IMR-90 (cell line): Measurements from ENCODE around the gene RNPEP. TPM values are rescaled to one million over a fixed set of nuclear protein-coding genes. Genes with fewer than 3 reads are reported as not detected.

Source experiments
- ATAC-seq: fragments of 200-7000 bp; cut with Tn5 transposase; 2 replicates; pipeline ENCODE4 v1.9.1; 2020; ENCODE audit warnings: low read depth, mild to moderate bottlenecking, moderate library complexity
- BruUV-seq: library from RNA; stranded (reverse); fragments of 400-500 nt; replicated peaks from 2 replicates; lab custom pipeline; 2021; lab: Mats Ljungman, UMichigan
- CTCF ChIA-PET: fragments of 300-600 bp; formaldehyde crosslinking; extraction: SDS; loops from one replicate; lab custom pipeline; 2021; ENCODE audit warnings: antibody characterized with exemption; lab: Yijun Ruan, JAX
- POLR2A ChIA-PET: fragments of 300-600 bp; sonication (Branson Sonifier 250); formaldehyde crosslinking; loops from one replicate; lab custom pipeline; 2022; ENCODE audit warnings: antibody characterized with exemption; ENCODE audit not compliant: unreplicated experiment; lab: Charles Lee
- DNase-seq: peaks from one replicate; pipeline ENCODE4 v3.0.0; 2013
- H2AFZ ChIP-seq: replicated peaks from 2 replicates; pipeline ENCODE3; 2013; ENCODE audit warnings: low read length, mild to moderate bottlenecking; ENCODE audit not compliant: poor library complexity
- H2AK5ac ChIP-seq: 2 replicates; pipeline ENCODE4 v1.6.1; 2013; ENCODE audit warnings: low read depth, low read length, inconsistent platforms
- H2AK9ac ChIP-seq: replicated peaks from 2 replicates; pipeline ENCODE3; 2013; ENCODE audit warnings: mild to moderate bottlenecking, low read depth, low read length, moderate library complexity; ENCODE audit not compliant: poor library complexity
- H2BK120ac ChIP-seq: 2 replicates; pipeline ENCODE4 v1.6.1; 2013; ENCODE audit warnings: low read depth, low read length, inconsistent platforms
- H2BK15ac ChIP-seq: 3 replicates; pipeline ENCODE4 v1.6.1; 2013; ENCODE audit warnings: low read depth, low read length, inconsistent platforms
- H2BK20ac ChIP-seq: 2 replicates; pipeline ENCODE4 v1.6.1; 2013; ENCODE audit warnings: low read depth, mild to moderate bottlenecking, inconsistent platforms, low read length, moderate library complexity
- H2BK5ac ChIP-seq: 2 replicates; pipeline ENCODE4 v1.6.1; 2013; ENCODE audit warnings: mild to moderate bottlenecking, low read depth, low read length, inconsistent platforms; ENCODE audit not compliant: poor library complexity, severe bottlenecking
- H3K14ac ChIP-seq: replicated peaks from 2 replicates; pipeline ENCODE4 v1.6.1; 2013; ENCODE audit warnings: low read depth, low read length, inconsistent platforms
- H3K18ac ChIP-seq: 2 replicates; pipeline ENCODE4 v1.6.1; 2013; ENCODE audit warnings: low read depth, low read length, control low read depth
- H3K23ac ChIP-seq: 2 replicates; pipeline ENCODE4 v1.6.1; 2013; ENCODE audit warnings: low read depth, low read length, inconsistent platforms
- H3K27ac ChIP-seq: 2 replicates; pipeline ENCODE4 v1.5.1; 2013; ENCODE audit warnings: mild to moderate bottlenecking, control low read depth, low read length; ENCODE audit not compliant: insufficient read depth
- H3K27me3 ChIP-seq: 2 replicates; pipeline ENCODE4 v1.6.1; 2013; ENCODE audit warnings: low read length; ENCODE audit not compliant: control insufficient read depth, insufficient read depth
- H3K36me3 ChIP-seq: 2 replicates; pipeline ENCODE4 v1.6.1; 2013; ENCODE audit warnings: low read length, mixed read lengths; ENCODE audit not compliant: control insufficient read depth, insufficient read depth
- H3K4ac ChIP-seq: 2 replicates; pipeline ENCODE4 v1.6.1; 2013; ENCODE audit warnings: low read depth, low read length, inconsistent platforms
- H3K4me1 ChIP-seq: 2 replicates; pipeline ENCODE4 v1.6.1; 2013; ENCODE audit warnings: low read length, mixed read lengths; ENCODE audit not compliant: control insufficient read depth, insufficient read depth
- H3K4me2 ChIP-seq: 2 replicates; pipeline ENCODE4 v1.6.1; 2013; ENCODE audit warnings: low read depth, mild to moderate bottlenecking, control low read depth, low read length, moderate library complexity
- H3K4me3 ChIP-seq: 2 replicates; pipeline ENCODE4 v1.5.1; 2013; ENCODE audit warnings: low read depth, mild to moderate bottlenecking, control low read depth, low read length, moderate library complexity; ENCODE audit not compliant: insufficient read depth
- H3K56ac ChIP-seq: 2 replicates; pipeline ENCODE4 v1.6.1; 2013; ENCODE audit warnings: low read length, inconsistent platforms; ENCODE audit not compliant: insufficient read depth; ENCODE audit errors: extremely low read depth
- H3K79me1 ChIP-seq, 2 experiments: 2 replicates each; pipeline ENCODE4 v1.6.1; 2013; ENCODE audit warnings: low read length in 2 of 2, inconsistent platforms in 1 of 2, low read depth in 1 of 2
- H3K9ac ChIP-seq: 2 replicates; pipeline ENCODE4 v1.6.1; 2013; ENCODE audit warnings: low read depth, low read length, control low read depth
- H3K9me1 ChIP-seq: 2 replicates; pipeline ENCODE4 v1.6.1; 2013; ENCODE audit warnings: low read length, inconsistent platforms; ENCODE audit not compliant: insufficient read depth
- H3K9me3 ChIP-seq: 2 replicates; pipeline ENCODE4 v1.6.1; 2013; ENCODE audit warnings: low read length; ENCODE audit not compliant: control insufficient read depth, insufficient read depth
- H4K20me1 ChIP-seq: 2 replicates; pipeline ENCODE4 v1.6.1; 2013; ENCODE audit warnings: low read length, inconsistent platforms; ENCODE audit not compliant: insufficient read depth
- H4K5ac ChIP-seq: 2 replicates; pipeline ENCODE4 v1.6.1; 2013; ENCODE audit warnings: mild to moderate bottlenecking, low read depth, low read length, control low read depth
- H4K8ac ChIP-seq, 2 experiments: 2 replicates each; pipeline ENCODE4 v1.6.1; 2013; ENCODE audit warnings: low read depth in 2 of 2, low read length in 2 of 2, control low read depth in 1 of 2, inconsistent platforms in 1 of 2
- H4K91ac ChIP-seq: 2 replicates; pipeline ENCODE4 v1.6.1; 2013; ENCODE audit warnings: low read depth, low read length, inconsistent platforms; ENCODE audit not compliant: insufficient read depth
- CTCF ChIP-seq: conservative IDR thresholded peaks from 2 replicates; pipeline ENCODE4 v1.5.1; 2012; ENCODE audit warnings: mild to moderate bottlenecking, low read depth, low read length, improper control_type of control experiment
- WGBS, 2 experiments: methylation state at CpG; one replicate each; pipeline versions ENCODE4 v1.1.5 to v1.1.7; 2013; ENCODE audit warnings: missing lambda C conversion rate in 2 of 2; ENCODE audit not compliant: insufficient read length in 1 of 2; ENCODE audit errors: extremely low coverage in 2 of 2; 5-methylcytosine and 5-hydroxymethylcytosine counted together
- dilution Hi-C: fragments of 300-500 bp; cut with HindIII; formaldehyde crosslinking; loops from one replicate; pipeline ENCODE4 v1.14.3; 2018; ENCODE audit warnings: low sequenced_read_pairs; ENCODE audit not compliant: unreplicated experiment
- in situ Hi-C: fragments of 300-500 bp; cut with MboI; formaldehyde crosslinking; loops from 3 replicates; pipeline ENCODE4 v1.14.3; 2019; ENCODE audit warnings: low sequenced_read_pairs, inconsistent platforms, mixed read lengths
- intact Hi-C: fragments of 100-400 bp; cut with micrococcal nuclease; formaldehyde crosslinking; loops from 2 replicates; pipeline ENCODE4 v1.10.0; 2022
- polyA plus RNA-seq, 3 experiments: library from polyadenylated mRNA; depleted of rRNA; stranded (reverse); fragments of >200 nt; gene quantifications; 2 replicates each; pipeline ENCODE4 v1.2.3, GENCODE V29; 2012; ENCODE audit warnings: low replicate concordance in 1 of 3
- total RNA-seq: library from RNA; depleted of rRNA; stranded (reverse); fragments of >200 nt; gene quantifications from 2 replicates; pipeline ENCODE4 v1.2.3, GENCODE V29; 2012

The RNPEP gene
- total and polyA plus RNA-seq, 2 of the 4 experiments (the other 2 are of a cell fraction): 49.8 to 75.4 TPM

GRCh38 chr1:201938440-201939035 lies 43.9 kb upstream of the RNPEP start:
- in situ Hi-C loops: no loop called here
- dilution Hi-C loops: no loop called here
- 13% methylated on average over 3 of the region's 4 CpGs; no CpG with 5 or more reads in 1 of the 2 experiments for WGBS, 2 experiments
- TF ChIP-seq CTCF: no peak
- H2AFZ ChIP-seq: peak overlapping the region; percentile 78
- H3K27ac ChIP-seq: peak overlapping the region; percentile 76
- H3K23ac ChIP-seq: peak overlapping the region; percentile 96
- peaks cover 27 to 74% of the 10 kb centered on the region in 2 experiments for H3K79me1 ChIP-seq
- H4K91ac ChIP-seq: peak overlapping the region; percentile 88
- H3K18ac ChIP-seq: peak overlapping the region; percentile 25
- H3K36me3 ChIP-seq: 0 out of 2 replicates have a peak, but pooled peaks cover 2% of the 10 kb centered on the region
- H3K9me3 ChIP-seq: no peaks in the 10 kb centered on the region; the same call in 1 of the 2 replicates
- intact Hi-C loops: no loop called here
- peak overlapping the region; percentile 89 for H2AK9ac ChIP-seq
- H4K5ac ChIP-seq: peak overlapping the region; percentile 28
- no peak overlapping the region for H3K4me3 ChIP-seq
- H3K4me2 ChIP-seq: peak overlapping the region; percentile 16
- H4K8ac ChIP-seq: peak overlapping the region; percentile 80 to 91
- peak overlapping the region; percentile 98 for H2BK120ac ChIP-seq
- peaks cover 34% of the 10 kb centered on the region for H3K9me1 ChIP-seq
- DNase-seq (no peak), ATAC-seq (peak; percentile 1; the same call in 1 of the 2 replicates)
- peak overlapping the region; percentile 78; the same call in 1 of the 2 replicates for H3K56ac ChIP-seq
- peak overlapping the region; percentile 97; the same call in 2 of the 3 replicates for H2BK15ac ChIP-seq
- POLR2A ChIA-PET: interaction anchor here (0.6 kb wide), 1 partner anchor 8 kb away, joined by 4 read pairs; the partner anchor contains the start of gene LMOD1
- BruUV-seq: no TSS peak
- H3K4me1 ChIP-seq: peaks cover 39% of the 10 kb centered on the region
- no peaks in the 10 kb centered on the region for H3K27me3 ChIP-seq
- H2AK5ac ChIP-seq: peak overlapping the region; percentile 81
- CTCF ChIA-PET: interaction anchor here (2.3 kb wide), 1 partner anchor 43 kb away, joined by 5 read pairs; no protein-coding TSS in a partner anchor
- H2BK20ac ChIP-seq: peak overlapping the region; percentile 70
- peak overlapping the region; percentile 42 for H3K9ac ChIP-seq
- peak overlapping the region; percentile 97 for H3K14ac ChIP-seq
- H2BK5ac ChIP-seq: peak overlapping the region; percentile 94
- H3K4ac ChIP-seq: peak overlapping the region; percentile 98
- peaks cover 12% of the 10 kb centered on the region for H4K20me1 ChIP-seq
